Esophagus muscularis mucosa (tissue), 4 donors: ENCODE measurements around the gene LPO. TPM values are rescaled to one million over a fixed set of nuclear protein-coding genes. Genes with fewer than 3 reads are reported as not detected.

Experiments
- DNase-seq: peaks from one replicate; pipeline ENCODE4 v3.0.0-alpha.2; 2017; ENCODE audit errors: extremely low spot score
- H3K27ac ChIP-seq, 4 donors: fragments of 200-600 bp; sonication (generic); replicated peaks in 1 of 4; 1 replicate in 3 of 4; 2 replicates in 1 of 4; pipeline ENCODE4 v1.5.1; 2016 to 2019; ENCODE audit warnings: mild to moderate bottlenecking in 1 of 4
- H3K27me3 ChIP-seq, 4 donors: fragments of 200-600 bp; sonication (generic); one replicate each; pipeline versions ENCODE4 v1.5.1 to v1.6.0; 2016 to 2019
- H3K36me3 ChIP-seq, 4 donors: fragments of 200-600 bp; sonication (generic); one replicate each; pipeline ENCODE4 v1.5.1; 2016 to 2019
- H3K4me1 ChIP-seq, 4 donors: fragments of 200-600 bp; sonication (generic); one replicate each; pipeline ENCODE4 v1.5.1; 2016 to 2019
- H3K4me3 ChIP-seq, 4 donors: fragments of 200-600 bp; sonication (generic); 1 replicate in 2 of 4; 2 replicates in 2 of 4; pipeline ENCODE4 v1.5.1; 2016 to 2019; ENCODE audit warnings: mild to moderate bottlenecking in 4 of 4, moderate library complexity in 1 of 4
- H3K9me3 ChIP-seq, 4 donors: fragments of 200-600 bp; sonication (generic); 1 replicate in 3 of 4; 2 replicates in 1 of 4; pipeline ENCODE4 v1.5.1; 2016 to 2019
- CTCF ChIP-seq, 3 experiments: fragments of 200-600 bp in 2 of 3; fragments of 450-650 bp in 1 of 3; sonication (generic) in 2 of 3; IDR thresholded peaks; one replicate each; pipeline ENCODE4 v1.5.1; 2017 to 2019; ENCODE audit warnings: antibody characterized with exemption in 3 of 3, mild to moderate bottlenecking in 2 of 3, moderate library complexity in 1 of 3
- EP300 ChIP-seq: sonication (generic); formaldehyde crosslinking; IDR thresholded peaks from one replicate; pipeline ENCODE4 v1.6.1; 2017; ENCODE audit warnings: antibody characterized with exemption
- POLR2A ChIP-seq: fragments of 450-650 bp; IDR thresholded peaks from one replicate; pipeline ENCODE4 v1.6.1; 2017; ENCODE audit warnings: antibody characterized with exemption, moderate library complexity, mild to moderate bottlenecking, low read depth
- POLR2AphosphoS5 ChIP-seq, 2 donors: sonication (generic); formaldehyde crosslinking; IDR thresholded peaks; one replicate each; pipeline ENCODE4 v1.6.1; 2017; ENCODE audit warnings: antibody characterized with exemption in 2 of 2
- WGBS: methylation state at CpG from one replicate; pipeline ENCODE4 v1.1.5; 2018; 5-methylcytosine and 5-hydroxymethylcytosine counted together
- intact Hi-C: fragments of 100-400 bp; cut with DNase I; formaldehyde crosslinking; loops from one replicate; pipeline ENCODE4 v1.15.1; 2023
- total RNA-seq, 4 donors: library from RNA; depleted of rRNA; stranded (reverse); fragments of >200 nt; gene quantifications; one replicate each; pipeline versions ENCODE4 v1.1.0 to v1.2.1, GENCODE V29; 2016

The LPO gene
- total RNA-seq, 4 donors from 2014 or later: not detected

- no peak overlapping the region for H3K27ac ChIP-seq
- H3K9me3 ChIP-seq: no peaks in the 10 kb centered on the region
- WGBS: 90% methylated on average over 6 of the region's 6 CpGs
- H3K27me3 ChIP-seq: no peaks in the 10 kb centered on the region
- no peaks in the 10 kb centered on the region for H3K4me1 ChIP-seq
- TF ChIP-seq EP300: no peak
- TF ChIP-seq POLR2A: no peak
- no peak for TF ChIP-seq POLR2AphosphoS5 (IDR thresholded peaks at IDR 0.05)
- no peak for TF ChIP-seq CTCF (IDR thresholded peaks at IDR 0.05)
- no peak overlapping the region for H3K4me3 ChIP-seq
- DNase-seq: no peak
- intact Hi-C loops: no loop called here
- peaks cover 0 to 43% (median 12%) of the 10 kb centered on the region in 4 donors for H3K36me3 ChIP-seq
Measured at GRCh38 chr17:58314706-58315015, 76.3 kb downstream of the LPO start.

GRCh38 chr17:58315281-58315711 lies 76.9 kb downstream of the LPO start:
- TF ChIP-seq CTCF (IDR thresholded peaks at IDR 0.05) (no peak), EP300 (no peak), POLR2AphosphoS5 (IDR thresholded peaks at IDR 0.05) (no peak), POLR2A (no peak)

GRCh38 chr17:58315750-58316149 lies 77.4 kb downstream of the LPO start:
- no peak for DNase-seq
- H3K27ac ChIP-seq: no peak overlapping the region
- intact Hi-C loops: no loop called here

More at GRCh38 chr17:58315281-58315711, 76.9 kb downstream of the LPO start:
- no peak overlapping the region for H3K27ac ChIP-seq
- DNase-seq: no peak
- no peak overlapping the region for H3K4me3 ChIP-seq
- H3K36me3 ChIP-seq: peaks cover 0 to 43% (median 10%) of the 10 kb centered on the region in 4 donors
- intact Hi-C loops: no loop called here
- H3K9me3 ChIP-seq: no peaks in the 10 kb centered on the region
- H3K27me3 ChIP-seq: no peaks in the 10 kb centered on the region
- 95% methylated on average over 6 of the region's 6 CpGs for WGBS
- H3K4me1 ChIP-seq: no peaks in the 10 kb centered on the region

GRCh38 chr17:58316260-58316960 lies 78.0 kb downstream of the LPO start:
- Histone ChIP-seq H3K36me3 (peaks cover 0 to 36% (median 6%) of the 10 kb centered on the region in 4 donors), H3K4me3 (no peak overlapping the region), H3K4me1 (no peaks in the 10 kb centered on the region), H3K9me3 (no peaks in the 10 kb centered on the region), H3K27me3 (no peaks in the 10 kb centered on the region), H3K27ac (no peak overlapping the region)
- 78% methylated on average over 7 of the region's 8 CpGs for WGBS
- TF ChIP-seq CTCF (IDR thresholded peaks at IDR 0.05) (no peak), EP300 (no peak), POLR2AphosphoS5 (IDR thresholded peaks at IDR 0.05) (no peak), POLR2A (no peak)
- DNase-seq: no peak
- intact Hi-C loops: no loop called here

More at GRCh38 chr17:58315750-58316149, 77.4 kb downstream of the LPO start:
- no peaks in the 10 kb centered on the region for H3K9me3 ChIP-seq
- H3K4me1 ChIP-seq: no peaks in the 10 kb centered on the region
- TF ChIP-seq EP300 (no peak), CTCF (IDR thresholded peaks at IDR 0.05) (no peak), POLR2A (no peak), POLR2AphosphoS5 (IDR thresholded peaks at IDR 0.05) (no peak)
- peaks cover 0 to 42% (median 9%) of the 10 kb centered on the region in 4 donors for H3K36me3 ChIP-seq
- no peak overlapping the region for H3K4me3 ChIP-seq
- 96% methylated on average over 4 of the region's 4 CpGs for WGBS
- no peaks in the 10 kb centered on the region for H3K27me3 ChIP-seq
